ACC112 (cell line): ENCODE data around the gene ARID1B.

Experiments
- H2AFZ ChIP-seq: fragments of 200-600 bp; sonication (generic); one replicate; pipeline ENCODE4 v1.6.0; 2017; ENCODE audit warnings: antibody characterized with exemption, low read length; ENCODE audit not compliant: unreplicated experiment
- H3K27ac ChIP-seq: fragments of 200-600 bp; sonication (generic); 2 replicates; pipeline ENCODE4 v1.5.1; 2014; ENCODE audit warnings: low read depth, mild to moderate bottlenecking, antibody characterized with exemption, low read length, moderate library complexity
- H3K27me3 ChIP-seq: fragments of 200-600 bp; sonication (generic); 2 replicates; pipeline ENCODE4 v1.6.1; 2014; ENCODE audit warnings: mild to moderate bottlenecking, antibody characterized with exemption, low read length, moderate library complexity, mixed read lengths; ENCODE audit not compliant: insufficient read depth
- H3K36me3 ChIP-seq: fragments of 200-600 bp; sonication (generic); 2 replicates; pipeline ENCODE4 v1.6.1; 2016; ENCODE audit warnings: mild to moderate bottlenecking, antibody characterized with exemption, low read length, moderate library complexity, mixed read lengths; ENCODE audit not compliant: insufficient read depth
- H3K4me1 ChIP-seq: fragments of 200-600 bp; sonication (generic); one replicate; pipeline ENCODE4 v1.6.1; 2016; ENCODE audit warnings: low read length, mixed read lengths; ENCODE audit not compliant: insufficient read depth, unreplicated experiment, control insufficient read depth
- H3K4me3 ChIP-seq: fragments of 200-600 bp; sonication (generic); 2 replicates; pipeline ENCODE4 v1.5.1; 2014; ENCODE audit warnings: mild to moderate bottlenecking, low read depth, low read length
- H3K79me2 ChIP-seq: fragments of 200-600 bp; sonication (generic); one replicate; pipeline ENCODE4 v1.6.0; 2016; ENCODE audit warnings: low read length; ENCODE audit not compliant: control insufficient read depth, unreplicated experiment, insufficient read depth

The ARID1B gene

GRCh38 chr6:156774863-156775405, 2.2 kb upstream of the ARID1B start:
- Histone ChIP-seq H3K36me3 (no peaks in the 10 kb centered on the region), H3K79me2 (peaks cover 31% of the 10 kb centered on the region), H3K27ac (no peak overlapping the region), H3K27me3 (no peaks in the 10 kb centered on the region), H3K4me3 (peak overlapping the region; percentile 53), H2AFZ (peak overlapping the region; percentile 64), H3K4me1 (peaks cover 19% of the 10 kb centered on the region)

GRCh38 chr6:156775717-156776116, 1.5 kb upstream of the ARID1B start:
- peaks cover 19% of the 10 kb centered on the region for H3K4me1 ChIP-seq
- peak overlapping the region; percentile 21 for H3K27ac ChIP-seq
- peak overlapping the region; percentile 90 for H3K4me3 ChIP-seq
- no peaks in the 10 kb centered on the region for H3K27me3 ChIP-seq
- H2AFZ ChIP-seq = no peak overlapping the region
- H3K36me3 ChIP-seq = no peaks in the 10 kb centered on the region
- H3K79me2 ChIP-seq = peaks cover 39% of the 10 kb centered on the region

- Histone ChIP-seq H3K27ac (peak overlapping the region; percentile 91), H3K36me3 (no peaks in the 10 kb centered on the region), H2AFZ (peak overlapping the region; percentile 67), H3K4me1 (peaks cover 19% of the 10 kb centered on the region), H3K79me2 (peaks cover 47% of the 10 kb centered on the region), H3K4me3 (peak overlapping the region; percentile 90), H3K27me3 (no peaks in the 10 kb centered on the region)
Observed at GRCh38 chr6:156776470-156776839, 723 bp upstream of the ARID1B start.

- H3K27me3 ChIP-seq = no peaks in the 10 kb centered on the region
- peak overlapping the region; percentile 91 for H3K27ac ChIP-seq
- H3K4me1 ChIP-seq = peaks cover 20% of the 10 kb centered on the region
- peak overlapping the region; percentile 90 for H3K4me3 ChIP-seq
- no peaks in the 10 kb centered on the region for H3K36me3 ChIP-seq
- H3K79me2 ChIP-seq = peaks cover 60% of the 10 kb centered on the region
- H2AFZ ChIP-seq = peak overlapping the region; percentile 95
Observed at GRCh38 chr6:156777577-156778453, 637 bp downstream of the ARID1B start.

- Histone ChIP-seq H2AFZ (peak overlapping the region; percentile 17), H3K4me1 (peaks cover 28% of the 10 kb centered on the region), H3K27me3 (no peaks in the 10 kb centered on the region), H3K4me3 (peak overlapping the region; percentile 89), H3K36me3 (no peaks in the 10 kb centered on the region), H3K79me2 (peaks cover 68% of the 10 kb centered on the region), H3K27ac (peak overlapping the region; percentile 56)
Observed at GRCh38 chr6:156778454-156779205, 1.5 kb downstream of the ARID1B start.

GRCh38 chr6:156779206-156780094, 2.3 kb downstream of the ARID1B start:
- Histone ChIP-seq H3K4me1 (peaks cover 28% of the 10 kb centered on the region), H3K27me3 (no peaks in the 10 kb centered on the region), H2AFZ (peak overlapping the region; percentile 35), H3K27ac (peak overlapping the region; percentile 32), H3K36me3 (no peaks in the 10 kb centered on the region), H3K79me2 (peaks cover 77% of the 10 kb centered on the region), H3K4me3 (peak overlapping the region; percentile 89)

GRCh38 chr6:156780102-156780641, 3.0 kb downstream of the ARID1B start:
- no peak overlapping the region for H2AFZ ChIP-seq
- peaks cover 21% of the 10 kb centered on the region for H3K4me1 ChIP-seq
- H3K36me3 ChIP-seq = no peaks in the 10 kb centered on the region
- H3K79me2 ChIP-seq = peaks cover 84% of the 10 kb centered on the region
- peak overlapping the region; percentile 89 for H3K4me3 ChIP-seq
- H3K27me3 ChIP-seq = no peaks in the 10 kb centered on the region
- H3K27ac ChIP-seq = peak overlapping the region; percentile 32

GRCh38 chr6:156780962-156781853, 4.0 kb downstream of the ARID1B start:
- Histone ChIP-seq H2AFZ (no peak overlapping the region), H3K79me2 (peaks cover 88% of the 10 kb centered on the region), H3K4me3 (peak overlapping the region; percentile 89), H3K36me3 (no peaks in the 10 kb centered on the region), H3K27ac (peak overlapping the region; percentile 76), H3K27me3 (no peaks in the 10 kb centered on the region), H3K4me1 (peaks cover 11% of the 10 kb centered on the region)

GRCh38 chr6:156781861-156782631, 4.9 kb downstream of the ARID1B start:
- Histone ChIP-seq H3K79me2 (peaks cover 89% of the 10 kb centered on the region), H3K27me3 (no peaks in the 10 kb centered on the region), H3K36me3 (no peaks in the 10 kb centered on the region), H3K4me3 (peak overlapping the region; percentile 89), H3K4me1 (peaks cover 11% of the 10 kb centered on the region), H2AFZ (no peak overlapping the region), H3K27ac (peak overlapping the region; percentile 76)
